Motor neuron (in vitro differentiated cells): ENCODE measurements around the gene ENOPH1. TPM values are rescaled to one million over a fixed set of nuclear protein-coding genes. Genes with fewer than 3 reads are reported as not detected.
"Not testable (repeated sequence)": the region's sequence is repeated elsewhere in the genome, so short reads cannot be mapped to it uniquely, and the experiment has no call there.

Experiments
- ATAC-seq, 8 experiments: fragments of 200-7000 bp; cut with Tn5 transposase; replicated peaks in 6 of 8; 2 replicates each; pipeline ENCODE4 v1.8.0; 2021; ENCODE audit warnings: mild to moderate bottlenecking in 8 of 8, moderate library complexity in 8 of 8
- H3K27ac ChIP-seq, 2 donors: fragments of 250-450 bp; sonication (Bioruptor Pico); 2 replicates each; pipeline ENCODE4 v1.9.0; 2021; ENCODE audit warnings: antibody characterized with exemption in 2 of 2, mild to moderate bottlenecking in 2 of 2, moderate library complexity in 1 of 2
- H3K4me1 ChIP-seq, 2 donors: fragments of 250-450 bp; sonication (Bioruptor Pico); replicated peaks in 1 of 2; 2 replicates each; pipeline ENCODE4 v1.6.1; 2021; ENCODE audit warnings: antibody characterized with exemption in 2 of 2, mild to moderate bottlenecking in 2 of 2, moderate library complexity in 1 of 2
- H3K4me3 ChIP-seq, 5 donors: fragments of 250-450 bp; sonication (Bioruptor Pico); 2 replicates each; pipeline ENCODE4 v1.9.0; 2021; ENCODE audit warnings: antibody characterized with exemption in 5 of 5, mild to moderate bottlenecking in 5 of 5, moderate library complexity in 4 of 5
- WGBS, 10 experiments: fragments of 450-650 bp; shearing (Covaris generic); methylation state at CpG; one replicate each; pipeline ENCODE4 v1.0.0; 2022; 5-methylcytosine and 5-hydroxymethylcytosine counted together
- in situ Hi-C, 9 experiments: fragments of 400-800 bp; cut with MboI; loops; one replicate each; pipeline ENCODE4 v1.15.0; 2021; ENCODE audit warnings: low sequenced_read_pairs in 9 of 9, low pct_unique_long_range_greater_than_20kb in 2 of 9; ENCODE audit not compliant: unreplicated experiment in 9 of 9
- total RNA-seq, 8 experiments: library from RNA; unstranded; fragments of 300-600 nt; gene quantifications; 2 replicates each; pipeline versions ENCODE4 v1.2.3 to v1.2.4, GENCODE V29; 2022

The ENOPH1 gene
- total RNA-seq = 10 to 100 TPM; 38.5 to 73.3 (median 48.0) TPM

DNA sequence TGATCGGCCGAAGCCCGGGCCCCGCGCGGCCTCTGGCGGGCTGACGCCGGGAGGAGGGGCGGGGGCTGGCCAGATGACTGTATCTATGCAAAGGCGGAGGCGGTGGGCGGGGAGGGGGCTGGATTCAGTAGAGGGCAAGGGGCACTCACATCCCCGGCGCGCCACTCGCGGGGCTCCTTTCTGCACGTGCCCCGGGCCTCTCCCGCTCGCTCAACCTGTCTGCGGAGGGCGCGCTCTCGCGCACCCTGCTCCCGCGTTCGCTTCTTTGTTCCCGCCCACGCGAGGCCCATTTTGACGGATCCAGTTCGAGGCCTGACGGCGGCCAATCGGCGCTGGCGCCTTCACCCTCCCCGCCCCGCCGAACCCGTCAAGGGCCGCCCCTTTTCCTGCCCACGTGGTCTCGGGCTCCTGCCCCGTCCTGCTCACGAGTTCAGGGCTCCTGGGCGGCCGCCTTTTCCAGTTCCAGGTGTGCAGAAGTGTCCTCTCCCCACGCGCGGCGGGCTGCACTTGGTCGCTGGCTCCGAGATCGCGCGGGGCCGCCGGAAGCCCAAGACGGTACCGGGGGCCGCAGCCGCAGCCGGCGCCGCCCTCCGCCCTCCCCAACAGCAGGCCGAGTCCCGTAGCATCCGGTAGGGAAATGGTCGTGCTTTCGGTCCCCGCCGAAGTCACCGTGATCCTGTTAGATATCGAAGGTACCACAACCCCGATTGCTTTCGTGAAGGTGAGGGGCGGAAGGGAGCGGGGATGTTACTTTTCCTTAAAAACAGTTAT, at the start of gene ENOPH1, which contains the start of gene HNRNPDL:
TSS of gene ENOPH1 (plus strand) at position 398 of the 771 bp plus-strand sequence. CDS start at position 638, 240 bp downstream.
TSS of gene HNRNPDL (minus strand) at position 270 of the 771 bp plus-strand sequence. CDS start 772 bp downstream, outside the sequence.
- 0 to 3% (median 0%) methylated on average over 1 to 10 of the region's 83 CpGs; no CpG with 5 or more reads in 5 of the 10 experiments for WGBS, 10 experiments
- ATAC-seq = peak; percentile 69 to 82 (median 78)
- H3K4me3 ChIP-seq = peak within 1 kb of the TSS; percentile 70 to 99 (median 96)
- peak within 1 kb of the TSS; percentile 98 to 99 for H3K27ac ChIP-seq
- in situ Hi-C loops = no loop called here
- peaks cover 6 to 19% of the 10 kb centered on the region in 2 donors for H3K4me1 ChIP-seq

DNA sequence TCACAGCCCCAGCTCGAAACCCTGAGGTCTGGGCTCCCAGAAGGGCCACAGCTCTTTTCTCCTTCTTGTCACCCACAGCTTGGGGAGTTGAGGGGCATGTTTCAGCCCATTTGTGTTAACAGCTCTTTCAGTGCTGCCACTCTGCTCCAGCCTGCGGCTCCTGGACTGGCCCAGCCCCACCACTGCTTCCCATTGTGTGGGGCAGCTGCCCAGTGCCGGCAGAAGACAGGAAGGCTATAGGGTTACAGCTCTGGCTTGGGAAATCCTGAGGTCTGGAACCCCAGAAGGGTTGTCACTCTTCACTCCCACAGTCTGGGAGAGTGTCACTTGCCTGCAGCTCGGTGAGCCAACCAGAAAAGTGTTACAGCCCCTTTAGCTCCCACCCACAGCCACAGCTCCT, 49.6 kb upstream of the ENOPH1 start:
- peak in 2 of 8 experiments; percentile 13 to 25 for ATAC-seq
- peaks cover 0 to 5% of the 10 kb centered on the region in 2 donors for H3K4me1 ChIP-seq
- in situ Hi-C loops = no loop called here

DNA sequence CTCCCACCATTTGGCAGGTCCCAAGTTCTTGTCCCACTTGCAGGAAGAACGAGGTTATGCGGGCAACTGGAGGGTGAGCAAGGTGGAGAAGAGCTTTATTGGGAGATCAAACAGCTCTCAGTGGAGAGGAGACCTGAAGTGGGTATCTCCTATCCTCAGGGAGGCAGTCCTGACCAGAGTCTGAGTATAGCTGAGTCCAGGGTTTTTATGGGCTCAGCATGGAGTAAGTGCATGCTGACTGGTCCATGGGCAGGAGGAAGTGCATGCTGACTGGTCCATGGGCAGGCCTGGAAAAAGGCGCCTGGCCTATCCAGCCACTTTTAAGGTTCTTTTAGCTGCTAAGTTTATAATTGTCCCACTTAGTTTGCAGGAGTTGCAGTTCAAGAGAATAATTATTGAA, 49.2 kb upstream of the ENOPH1 start:
- 86 to 100% (median 100%) methylated on average over 1 to 3 of the region's 3 CpGs; no CpG with 5 or more reads in 5 of the 10 experiments for WGBS, 10 experiments
- H3K4me3 ChIP-seq = no peak overlapping the region
- peaks cover 0 to under 1% of the 10 kb centered on the region in 2 donors for H3K4me1 ChIP-seq
- H3K27ac ChIP-seq = no peak overlapping the region
- peak in 1 of 8 experiments; percentile 52 for ATAC-seq
- in situ Hi-C loops = no loop called here

More for the DNA sequence above, 49.6 kb upstream of the ENOPH1 start:
- H3K4me3 ChIP-seq = no peak overlapping the region
- WGBS, 10 experiments = 83 to 100% (median 96%) methylated on average over 1 to 3 of the region's 4 CpGs; no CpG with 5 or more reads in 5 of the 10 experiments
- no peak overlapping the region for H3K27ac ChIP-seq

GRCh38 chr4:82381661-82382296, 48.6 kb upstream of the ENOPH1 start:
- WGBS, 10 experiments = 20 to 75% (median 49%) methylated on average over 1 to 2 of the region's 2 CpGs; no CpG with 5 or more reads in 4 of the 10 experiments
- Histone ChIP-seq H3K4me1 (no peaks in the 10 kb centered on the region), H3K4me3 (no peak overlapping the region), H3K27ac (no peak overlapping the region)
- in situ Hi-C loops = no loop called here
- ATAC-seq = no peak

- no peak overlapping the region for H3K4me3 ChIP-seq
- 60 to 100% (median 92%) methylated on average over 1 to 2 of the region's 2 CpGs; no CpG with 5 or more reads in 3 of the 10 experiments for WGBS, 10 experiments
- in situ Hi-C loops = no loop called here
- no peak overlapping the region for H3K27ac ChIP-seq
- ATAC-seq = no peak
- H3K4me1 ChIP-seq = no peaks in the 10 kb centered on the region
These were observed 47.6 kb upstream of the ENOPH1 start for GRCh38 chr4:82382751-82383150.

DNA sequence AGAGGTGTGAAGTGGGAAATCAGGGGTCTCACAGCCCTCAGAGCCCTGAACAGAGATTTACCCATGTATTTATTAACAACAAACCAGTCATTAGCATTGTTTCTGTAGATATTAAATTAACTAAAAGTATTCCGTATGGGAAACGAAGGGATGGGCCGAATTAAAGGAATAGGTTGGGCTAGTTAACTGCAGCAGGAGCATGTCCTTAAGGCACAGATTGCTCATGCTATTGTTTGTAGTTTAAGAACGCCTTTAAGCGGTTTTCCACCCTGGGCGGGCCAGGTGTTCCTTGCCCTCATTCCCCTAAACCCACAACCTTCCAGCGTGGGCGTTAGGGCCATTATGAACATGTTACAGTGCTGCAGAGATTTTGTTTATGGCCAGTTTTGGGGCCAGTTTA, 44.1 kb upstream of the ENOPH1 start:
- H3K4me1 ChIP-seq, ATAC-seq, in situ Hi-C loops, H3K4me3 ChIP-seq, H3K27ac ChIP-seq: not testable (repeated sequence)
- 90 to 100% (median 100%) methylated on average over 1 to 6 of the region's 8 CpGs; no CpG with 5 or more reads in 3 of the 10 experiments for WGBS, 10 experiments

DNA sequence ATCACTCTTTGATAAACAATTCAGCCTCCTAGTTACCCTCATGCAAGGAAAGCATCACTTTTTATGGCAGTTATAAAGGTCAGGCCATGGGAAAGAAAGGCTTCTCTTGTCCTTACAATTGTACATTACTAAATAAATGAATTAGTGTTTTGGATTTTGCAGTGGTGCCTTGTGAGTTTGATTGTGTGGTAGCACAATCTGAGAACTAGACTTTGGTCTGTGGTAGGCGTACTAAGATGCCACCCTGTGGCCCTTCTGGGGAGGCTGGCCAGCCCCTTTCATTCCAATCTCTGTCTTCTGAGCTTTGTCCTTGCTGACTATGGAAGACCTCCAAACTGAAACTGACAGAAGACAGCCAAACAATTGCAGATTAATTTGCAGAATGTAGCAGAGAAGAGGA, 42.0 kb upstream of the ENOPH1 start:
- peak in 1 of 8 experiments; percentile 36 for ATAC-seq
- H3K27ac ChIP-seq = no peak overlapping the region
- no peak overlapping the region for H3K4me3 ChIP-seq
- WGBS, 10 experiments = 60 to 100% (median 73%) methylated on average over 1 of the region's 1 CpG; no CpG with 5 or more reads in 3 of the 10 experiments
- no peaks in the 10 kb centered on the region for H3K4me1 ChIP-seq
- in situ Hi-C loops = no loop called here

DNA sequence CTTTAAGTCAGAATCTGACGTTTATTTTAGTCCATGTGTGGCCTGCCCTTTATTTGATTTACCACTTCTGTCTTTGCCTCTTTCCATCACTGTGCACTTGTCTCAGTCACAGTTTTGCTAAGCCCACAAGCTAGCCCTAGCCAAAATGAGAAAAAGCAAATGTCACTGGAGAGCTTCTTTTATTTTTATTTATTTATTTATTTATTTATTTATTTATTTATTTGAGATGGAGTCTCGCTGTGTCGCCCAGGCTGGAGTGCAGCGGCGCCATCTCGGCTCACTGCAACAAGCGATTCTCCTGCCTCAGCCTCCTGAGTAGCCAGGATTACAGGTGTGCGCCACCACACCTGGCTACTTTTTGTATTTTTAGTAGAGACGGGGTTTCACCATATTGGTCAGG, 40.3 kb upstream of the ENOPH1 start:
- H3K4me1 ChIP-seq, H3K27ac ChIP-seq, ATAC-seq, in situ Hi-C loops, H3K4me3 ChIP-seq: not testable (repeated sequence)
- 79 to 94% (median 88%) methylated on average over 2 to 9 of the region's 9 CpGs; no CpG with 5 or more reads in 1 of the 10 experiments for WGBS, 10 experiments

DNA sequence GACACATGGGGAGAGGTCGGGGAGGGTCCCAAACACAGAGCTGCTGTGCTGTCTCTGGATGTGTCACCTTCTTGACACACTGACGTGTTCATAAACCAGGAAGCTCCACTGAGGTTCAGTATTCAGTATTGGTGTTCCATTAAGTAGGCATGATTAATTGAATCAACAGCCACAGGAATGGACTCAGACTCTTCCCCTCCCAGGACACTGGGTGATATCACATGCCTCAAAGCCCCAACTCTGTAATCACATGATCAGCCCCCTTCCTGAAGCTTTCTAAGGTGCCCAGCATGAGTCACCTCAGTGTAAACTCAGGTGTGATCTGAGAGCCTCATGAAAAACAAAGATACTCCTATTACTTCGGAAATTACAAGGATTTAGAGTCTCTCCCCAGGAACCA, 35.5 kb upstream of the ENOPH1 start:
- ATAC-seq = peak in 3 of 8 experiments; percentile 12 to 36 (median 31)
- in situ Hi-C loops = no loop called here

GRCh38 chr4:82397527-82397926, 32.9 kb upstream of the ENOPH1 start:
- peak in 4 of 8 experiments; percentile 38 to 98 (median 90) for ATAC-seq
- in situ Hi-C loops = no loop called here
- H3K4me1 ChIP-seq = no peaks in the 10 kb centered on the region
- no peak overlapping the region for H3K27ac ChIP-seq
- no peak overlapping the region for H3K4me3 ChIP-seq
- 40 to 96% (median 84%) methylated on average over 1 to 3 of the region's 3 CpGs; no CpG with 5 or more reads in 4 of the 10 experiments for WGBS, 10 experiments

More for the DNA sequence above, 35.5 kb upstream of the ENOPH1 start:
- Histone ChIP-seq H3K4me1 (no peaks in the 10 kb centered on the region), H3K4me3 (no peak overlapping the region), H3K27ac (no peak overlapping the region)
- WGBS, 10 experiments = 50 to 100% (median 70%) methylated on average over 1 to 3 of the region's 3 CpGs; no CpG with 5 or more reads in 3 of the 10 experiments

- in situ Hi-C loops = no loop called here
- WGBS, 10 experiments = 80% methylated on average over 1 of the region's 1 CpG; no CpG with 5 or more reads in 9 of the 10 experiments
- no peak overlapping the region for H3K4me3 ChIP-seq
- no peak for ATAC-seq
- H3K27ac ChIP-seq = no peak overlapping the region
- no peaks in the 10 kb centered on the region for H3K4me1 ChIP-seq
These were observed 32.1 kb upstream of the ENOPH1 start for GRCh38 chr4:82398263-82398662.

DNA sequence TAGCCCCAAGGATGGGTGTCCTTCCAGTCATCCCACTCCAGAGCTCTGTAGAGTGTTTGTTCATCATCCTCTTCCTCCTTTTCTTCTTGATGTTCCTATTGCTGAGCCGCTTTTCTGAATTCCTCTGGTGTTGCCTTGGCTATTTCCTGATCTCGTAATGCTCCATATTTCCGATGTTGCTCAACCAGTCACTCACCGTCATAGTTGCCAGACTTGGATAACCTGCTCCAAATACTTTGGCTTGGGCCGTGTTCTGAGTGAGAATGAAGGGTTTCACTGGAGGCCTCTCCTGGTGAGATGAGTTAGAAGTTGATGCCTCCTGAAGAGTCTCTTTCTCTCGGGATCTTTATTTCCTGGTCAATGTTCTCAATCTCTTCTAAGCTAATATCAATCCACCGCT, 28.8 kb upstream of the ENOPH1 start:
- WGBS, 10 experiments = 78 to 100% (median 87%) methylated on average over 1 to 7 of the region's 7 CpGs; no CpG with 5 or more reads in 2 of the 10 experiments
- in situ Hi-C loops = no loop called here
- no peak overlapping the region for H3K4me3 ChIP-seq
- H3K27ac ChIP-seq = no peak overlapping the region
- no peak for ATAC-seq
- no peaks in the 10 kb centered on the region for H3K4me1 ChIP-seq

DNA sequence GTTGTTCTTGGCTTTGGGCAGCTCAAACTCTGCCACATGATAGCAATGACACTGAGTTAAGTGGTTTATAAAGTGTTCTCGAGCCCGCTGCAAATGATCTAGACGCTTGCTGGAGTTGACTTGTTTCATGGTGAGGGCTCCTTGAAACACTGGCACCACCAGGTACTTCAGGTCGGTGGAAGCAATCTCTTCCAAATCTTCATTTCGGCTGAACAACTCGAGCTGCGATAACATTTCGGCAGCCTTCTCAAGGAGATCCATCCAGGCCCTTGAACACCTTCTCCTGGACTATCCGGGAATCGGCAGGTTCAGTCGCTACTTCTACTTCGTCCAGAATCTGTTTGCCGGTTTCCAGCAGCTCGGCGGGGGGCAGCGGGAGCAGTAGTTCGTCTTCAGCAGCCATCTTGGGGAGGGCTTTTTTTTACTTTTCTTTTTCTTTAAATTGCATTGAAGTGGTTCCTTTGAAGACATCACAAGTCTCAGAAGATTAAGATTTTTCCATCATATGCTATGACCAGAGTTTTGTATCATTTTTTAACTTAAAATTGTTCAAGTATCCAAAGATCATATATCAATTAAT, 28.1 kb upstream of the ENOPH1 start:
- Histone ChIP-seq H3K4me3 (no peak overlapping the region), H3K4me1 (no peaks in the 10 kb centered on the region), H3K27ac (no peak overlapping the region)
- in situ Hi-C loops = no loop called here
- 80 to 97% (median 90%) methylated on average over 2 to 12 of the region's 17 CpGs; no CpG with 5 or more reads in 3 of the 10 experiments for WGBS, 10 experiments
- no peak for ATAC-seq
